GM23248 (cell line): Measurements from ENCODE around the gene SDHAF1. TPM values are rescaled to one million over a fixed set of nuclear protein-coding genes. Genes with fewer than 3 reads are reported as not detected.

Experiments used
- DNase-seq: peaks from one replicate; pipeline ENCODE4 v3.0.0-alpha.2; 2015
- H2AFZ ChIP-seq: fragments of 200-600 bp; sonication (generic); 2 replicates; pipeline ENCODE4 v1.6.1; 2016; ENCODE audit warnings: antibody characterized with exemption
- H3F3A ChIP-seq: fragments of 200-600 bp; sonication (generic); 2 replicates; pipeline ENCODE4 v1.6.1; 2016; ENCODE audit warnings: mild to moderate bottlenecking, antibody characterized with exemption, mixed run types; ENCODE audit not compliant: insufficient read depth
- H3K27ac ChIP-seq: fragments of 200-600 bp; sonication (generic); 2 replicates; pipeline ENCODE4 v1.5.1; 2016; ENCODE audit warnings: mild to moderate bottlenecking
- H3K27me3 ChIP-seq: fragments of 200-600 bp; sonication (generic); replicated peaks from 2 replicates; pipeline ENCODE4 v1.6.1; 2016; ENCODE audit warnings: mild to moderate bottlenecking; ENCODE audit not compliant: insufficient read depth
- H3K36me3 ChIP-seq: fragments of 200-600 bp; sonication (generic); 2 replicates; pipeline ENCODE4 v1.6.1; 2016; ENCODE audit warnings: low read depth, mild to moderate bottlenecking
- H3K4me1 ChIP-seq: fragments of 200-600 bp; sonication (generic); 2 replicates; pipeline ENCODE4 v1.6.1; 2016; ENCODE audit warnings: mild to moderate bottlenecking; ENCODE audit not compliant: insufficient read depth
- H3K4me2 ChIP-seq: fragments of 200-600 bp; sonication (generic); one replicate; pipeline ENCODE4 v1.6.1; 2016; ENCODE audit warnings: mild to moderate bottlenecking; ENCODE audit not compliant: unreplicated experiment
- H3K4me3 ChIP-seq: fragments of 200-600 bp; sonication (generic); 2 replicates; pipeline ENCODE4 v1.5.1; 2016; ENCODE audit warnings: mild to moderate bottlenecking
- H3K79me2 ChIP-seq: fragments of 200-600 bp; sonication (generic); 2 replicates; pipeline ENCODE4 v1.6.1; 2016; ENCODE audit warnings: mild to moderate bottlenecking; ENCODE audit not compliant: insufficient read depth
- H3K9ac ChIP-seq: fragments of 200-600 bp; sonication (generic); 2 replicates; pipeline ENCODE4 v1.6.1; 2016; ENCODE audit warnings: mild to moderate bottlenecking
- H3K9me2 ChIP-seq: fragments of 200-600 bp; sonication (generic); 2 replicates; pipeline ENCODE4 v1.6.1; 2016; ENCODE audit warnings: mixed run types, mild to moderate bottlenecking, moderate library complexity; ENCODE audit not compliant: insufficient read depth
- H3K9me3 ChIP-seq: fragments of 200-600 bp; sonication (generic); one replicate; pipeline ENCODE4 v1.6.1; 2017; ENCODE audit warnings: low read depth
- H4K20me1 ChIP-seq: fragments of 200-600 bp; sonication (generic); 2 replicates; pipeline ENCODE4 v1.6.0; 2016; ENCODE audit not compliant: insufficient read depth
- EZH2 ChIP-seq: fragments of 200-600 bp; sonication (generic); IDR thresholded peaks from 2 replicates; pipeline ENCODE4 v1.6.1; 2018; ENCODE audit warnings: antibody characterized with exemption, mild to moderate bottlenecking; ENCODE audit not compliant: insufficient read depth, poor library complexity, severe bottlenecking
- EZH2phosphoT487 ChIP-seq: fragments of 200-600 bp; sonication (generic); IDR thresholded peaks from 2 replicates; pipeline ENCODE4 v1.6.1; 2018; ENCODE audit warnings: antibody characterized with exemption, moderate library complexity, mild to moderate bottlenecking, low read depth; ENCODE audit not compliant: insufficient read depth
- WGBS, 2 experiments: methylation state at CpG; one replicate each; pipeline ENCODE4 v1.1.6; 2015 to 2017; ENCODE audit warnings: low lambda C conversion rate in 2 of 2, low coverage in 1 of 2; ENCODE audit errors: missing lambda C conversion rate in 2 of 2; 5-methylcytosine and 5-hydroxymethylcytosine counted together
- in situ Hi-C: fragments of 300-500 bp; cut with MboI; formaldehyde crosslinking; loops from 2 replicates; pipeline ENCODE4 v1.15.0; 2020
- polyA plus RNA-seq: library from polyadenylated mRNA; unstranded; fragments of >200 nt; fragmentation: Nextera tagmentation; extraction: Ambion mirVana; gene quantifications from 2 replicates; pipeline ENCODE4 v1.2.1, GENCODE V29; 2016
- total RNA-seq: library from RNA; depleted of rRNA; stranded (reverse); fragments of >200 nt; shearing (Covaris generic); gene quantifications from 2 replicates; pipeline ENCODE4 v1.2.3, GENCODE V29; 2014

The SDHAF1 gene
- total and polyA plus RNA-seq, 2 experiments from 2014 or later, result 17.2 to 49.7 TPM

GRCh38 chr19:35958660-35959039, 36.3 kb upstream of the SDHAF1 start:
- WGBS, 2 experiments, result 25 to 33% methylated on average over 12 to 15 of the region's 15 CpGs
- H3K4me1 ChIP-seq, result no peaks in the 10 kb centered on the region
- H3K9me2 ChIP-seq, result no peaks in the 10 kb centered on the region
- H3K36me3 ChIP-seq, result no peaks in the 10 kb centered on the region
- in situ Hi-C loops, result no loop called here
- H3K4me2 ChIP-seq, result peak overlapping the region; percentile 42
- H3K9ac ChIP-seq, result no peak overlapping the region
- no peak for DNase-seq
- peak overlapping the region; percentile 29; the same call in 1 of the 2 replicates for H3K4me3 ChIP-seq
- no peaks in the 10 kb centered on the region for H4K20me1 ChIP-seq
- peaks cover 19% of the 10 kb centered on the region for H3K27me3 ChIP-seq
- peak overlapping the region; percentile 40; the same call in 1 of the 2 replicates for H2AFZ ChIP-seq
- no peaks in the 10 kb centered on the region for H3F3A ChIP-seq
- no peaks in the 10 kb centered on the region for H3K79me2 ChIP-seq
- H3K9me3 ChIP-seq, result no peaks in the 10 kb centered on the region
- TF ChIP-seq EZH2 (no peak), EZH2phosphoT487 (no peak)
- no peak overlapping the region for H3K27ac ChIP-seq

DNA sequence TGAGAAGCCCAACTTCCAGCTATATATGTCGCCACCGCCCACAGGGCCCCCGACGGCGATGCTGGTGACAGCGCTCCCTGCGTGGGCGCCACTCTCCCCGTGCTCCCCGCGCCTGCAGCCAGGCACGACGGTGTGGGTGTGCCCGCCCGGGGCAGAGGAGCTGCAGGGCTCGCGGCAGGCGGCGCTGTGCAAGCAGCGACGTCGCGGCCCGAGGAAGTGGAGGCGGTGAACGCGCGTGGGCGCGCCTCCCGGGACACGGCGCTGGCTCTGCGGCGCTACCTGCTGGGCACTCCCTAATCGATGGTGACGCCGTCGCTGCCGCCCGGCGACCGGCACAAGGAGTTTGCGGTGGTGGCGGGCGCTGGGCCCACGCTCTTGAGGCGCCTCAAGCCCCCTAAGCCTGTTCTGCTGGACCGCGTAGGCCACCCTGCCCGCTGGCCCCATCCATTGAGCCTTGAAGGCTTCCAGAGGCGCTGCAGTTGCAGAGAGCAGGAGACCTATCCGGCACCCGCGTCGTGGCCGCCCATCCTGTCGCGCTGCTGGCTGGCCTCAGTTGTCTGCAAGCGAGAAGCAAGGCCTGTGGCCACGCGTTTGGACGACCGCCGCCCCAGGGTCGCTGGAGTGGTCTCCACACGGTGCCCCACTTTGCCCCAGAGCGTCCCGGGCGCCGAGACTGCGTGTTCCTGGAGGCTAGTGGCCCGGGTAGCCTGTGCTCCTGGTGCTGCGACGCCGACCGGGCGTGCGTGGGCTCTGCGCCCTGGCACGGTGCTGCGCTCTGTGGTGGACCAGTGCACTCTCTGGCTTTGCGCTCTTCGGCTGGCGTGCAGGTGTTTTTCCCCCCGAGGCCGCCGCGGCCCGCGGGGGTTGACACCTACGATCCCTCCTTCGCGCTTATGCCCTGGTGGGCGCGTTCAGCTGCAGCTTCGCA, 35.7 kb upstream of the SDHAF1 start:
- H3K79me2 ChIP-seq, result no peaks in the 10 kb centered on the region
- no peaks in the 10 kb centered on the region for H3F3A ChIP-seq
- no peak overlapping the region for H3K27ac ChIP-seq
- H3K4me1 ChIP-seq, result no peaks in the 10 kb centered on the region
- peak overlapping the region; percentile 42 for H3K4me2 ChIP-seq
- H2AFZ ChIP-seq, result peak overlapping the region; percentile 40; the same call in 1 of the 2 replicates
- H3K9me2 ChIP-seq, result no peaks in the 10 kb centered on the region
- TF ChIP-seq EZH2 (no peak), EZH2phosphoT487 (no peak)
- peak overlapping the region; percentile 29; the same call in 1 of the 2 replicates for H3K4me3 ChIP-seq
- in situ Hi-C loops, result no loop called here
- WGBS, 2 experiments, result 17 to 18% methylated on average over 82 to 88 of the region's 97 CpGs
- H3K9me3 ChIP-seq, result no peaks in the 10 kb centered on the region
- no peak overlapping the region for H3K9ac ChIP-seq
- no peaks in the 10 kb centered on the region for H4K20me1 ChIP-seq
- H3K27me3 ChIP-seq, result peaks cover 19% of the 10 kb centered on the region
- no peaks in the 10 kb centered on the region for H3K36me3 ChIP-seq
- peak; percentile 68 for DNase-seq

DNA sequence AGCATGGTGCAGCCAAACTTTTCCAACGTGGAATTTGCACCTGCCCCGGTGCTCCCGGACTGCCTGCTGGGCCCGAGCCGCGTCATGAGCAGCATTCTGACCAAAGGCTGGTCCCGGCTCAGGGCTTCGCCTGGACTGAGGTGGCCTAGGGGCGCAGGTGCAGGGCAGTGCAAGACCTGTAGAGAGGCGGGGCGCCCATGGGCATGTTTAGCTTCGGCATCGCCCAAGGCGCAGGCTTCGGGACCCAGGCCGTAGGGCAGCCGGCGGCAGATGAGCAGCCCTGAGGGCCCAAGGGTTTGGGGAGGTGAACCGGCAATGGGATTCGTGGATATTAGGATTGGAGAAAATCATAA, 35.0 kb upstream of the SDHAF1 start:
- Histone ChIP-seq H3F3A (no peaks in the 10 kb centered on the region), H4K20me1 (no peaks in the 10 kb centered on the region), H3K9me2 (no peaks in the 10 kb centered on the region), H2AFZ (no peak overlapping the region), H3K36me3 (no peaks in the 10 kb centered on the region), H3K9me3 (no peaks in the 10 kb centered on the region), H3K4me3 (no peak overlapping the region), H3K4me2 (no peak overlapping the region), H3K9ac (no peak overlapping the region), H3K79me2 (no peaks in the 10 kb centered on the region), H3K4me1 (no peaks in the 10 kb centered on the region), H3K27ac (no peak overlapping the region), H3K27me3 (peaks cover 19% of the 10 kb centered on the region)
- in situ Hi-C loops, result no loop called here
- 32 to 41% methylated on average over 18 to 20 of the region's 20 CpGs for WGBS, 2 experiments
- TF ChIP-seq EZH2phosphoT487 (no peak), EZH2 (no peak)
- no peak for DNase-seq

DNA sequence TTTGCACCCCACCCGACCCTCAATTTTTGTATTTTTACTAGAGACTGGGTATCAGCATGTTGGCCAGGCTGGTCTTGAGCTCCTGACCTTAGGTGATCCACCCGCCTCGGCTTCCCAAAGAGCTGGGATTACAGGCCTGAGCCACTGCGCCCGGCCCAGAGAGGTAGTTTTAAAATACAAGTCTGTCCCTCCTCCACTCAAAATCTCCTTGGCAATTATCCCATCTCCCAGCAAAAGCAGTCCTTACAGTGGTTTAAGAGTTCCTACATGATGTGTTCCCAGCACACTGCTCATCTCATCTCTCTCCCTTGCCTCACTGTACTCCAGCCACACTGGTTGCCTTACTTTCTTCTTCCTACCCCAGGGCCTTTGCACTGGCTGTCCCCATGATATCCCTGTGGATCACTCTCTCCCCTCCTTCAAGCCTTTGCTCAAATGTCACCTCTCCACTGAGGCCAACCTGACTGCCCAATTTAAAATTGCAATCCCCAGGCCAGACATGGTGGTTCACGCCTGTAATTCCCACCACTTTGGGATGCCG, 34.5 kb upstream of the SDHAF1 start:
- H2AFZ ChIP-seq, result no peak overlapping the region
- H3K36me3 ChIP-seq, result no peaks in the 10 kb centered on the region
- H3K9ac ChIP-seq, result no peak overlapping the region
- no peaks in the 10 kb centered on the region for H3K4me1 ChIP-seq
- TF ChIP-seq EZH2phosphoT487 (no peak), EZH2 (no peak)
- in situ Hi-C loops, result no loop called here
- DNase-seq, result no peak
- H3K4me3 ChIP-seq, result no peak overlapping the region
- no peaks in the 10 kb centered on the region for H3K9me3 ChIP-seq
- no peaks in the 10 kb centered on the region for H3K79me2 ChIP-seq
- no peaks in the 10 kb centered on the region for H3F3A ChIP-seq
- H3K27ac ChIP-seq, result no peak overlapping the region
- WGBS, 2 experiments, result 86% methylated on average over 7 of the region's 7 CpGs
- H3K9me2 ChIP-seq, result no peaks in the 10 kb centered on the region
- no peaks in the 10 kb centered on the region for H4K20me1 ChIP-seq
- H3K4me2 ChIP-seq, result no peak overlapping the region
- H3K27me3 ChIP-seq, result peaks cover 19% of the 10 kb centered on the region
